Superior temporal gyrus (tissue), 1 donor: ENCODE data around the gene GRB7.
"Not testable (repeated sequence)": the region's sequence is repeated elsewhere in the genome, so short reads cannot be mapped to it uniquely, and the experiment has no call there.

Source experiments
- DNase-seq: peaks from one replicate; pipeline ENCODE4 v3.0.0-alpha.2; 2016; ENCODE audit errors: extremely low spot score

GRB7 gene

GRCh38 chr17:39737760-39738567, at the start of gene GRB7:
Gene GRB7 (plus strand): TSS chr17:39737938. CDS start chr17:39742302, 4,364 bp downstream.
- no peak for DNase-seq

GRCh38 chr17:39688475-39688835, 49.3 kb upstream of the GRB7 start:
- DNase-seq = no peak

- DNase-seq = no peak
Observed at GRCh38 chr17:39688945-39689344, 48.8 kb upstream of the GRB7 start.

- no peak for DNase-seq
Observed at GRCh38 chr17:39694593-39694992, 43.1 kb upstream of the GRB7 start.

GRCh38 chr17:39695089-39695474, 42.7 kb upstream of the GRB7 start:
- DNase-seq = no peak

- DNase-seq = no peak
Observed at GRCh38 chr17:39696731-39697130, 41.0 kb upstream of the GRB7 start.

- DNase-seq = no peak
Observed at GRCh38 chr17:39697961-39698360, 39.8 kb upstream of the GRB7 start.

GRCh38 chr17:39699157-39699817, 38.5 kb upstream of the GRB7 start:
- DNase-seq = not testable (repeated sequence)

GRCh38 chr17:39699818-39700147, 38.0 kb upstream of the GRB7 start, which contains the start of gene ERBB2:
Gene ERBB2 (plus strand): TSS chr17:39700064. CDS start chr17:39700239, 175 bp downstream.
- no peak for DNase-seq

- DNase-seq = no peak
Observed at GRCh38 chr17:39700148-39700987, 37.4 kb upstream of the GRB7 start.

GRCh38 chr17:39701012-39701783, 36.5 kb upstream of the GRB7 start:
- DNase-seq = no peak

- DNase-seq = no peak
Observed at GRCh38 chr17:39701784-39702422, 35.8 kb upstream of the GRB7 start.

- no peak for DNase-seq
Observed at GRCh38 chr17:39702901-39703893, 34.5 kb upstream of the GRB7 start.

- DNase-seq = no peak
Observed at GRCh38 chr17:39703913-39704312, 33.8 kb upstream of the GRB7 start.

GRCh38 chr17:39704821-39705551, 32.8 kb upstream of the GRB7 start:
- no peak for DNase-seq

GRCh38 chr17:39705786-39706348, 31.9 kb upstream of the GRB7 start:
- DNase-seq = no peak

- no peak for DNase-seq
Observed at GRCh38 chr17:39706383-39706782, 31.4 kb upstream of the GRB7 start.

GRCh38 chr17:39706921-39707337, 30.8 kb upstream of the GRB7 start:
- no peak for DNase-seq
